ENCODE data around the gene FAM168A. TPM values are rescaled to one million over a fixed set of nuclear protein-coding genes. Genes with fewer than 3 reads are reported as not detected.

FAM168A gene
- total RNA-seq, 1 donor from 2014 or later = 9.7 TPM

Other genes with a start within 250 kb of the FAM168A start
- 2.6 and 3.1 TPM in 2 replicates for gene RELT, start 221.7 kb downstream of the FAM168A start, total RNA-seq
- 0.22 and 0.40 TPM in 2 replicates for gene PLEKHB1, start 48.5 kb upstream of the FAM168A start, total RNA-seq
- 70.2 and 101 TPM in 2 replicates for gene RAB6A, start 163.0 kb upstream of the FAM168A start, total RNA-seq
- gene MRPL48, start 189.8 kb upstream of the FAM168A start, total RNA-seq = 26.0 and 33.1 TPM in 2 replicates

Measured in lung microvascular endothelial cell (primary cell).